Left cardiac atrium (tissue), 4 donors: ENCODE measurements around the gene ZFPM1. TPM values are rescaled to one million over a fixed set of nuclear protein-coding genes. Genes with fewer than 3 reads are reported as not detected.
A peak's percentile ranks its signal among the peaks of the same experiment; 100 is the strongest.

ENCODE experiments used
- ATAC-seq, 2 donors: fragments of 200-7000 bp; cut with Tn5 transposase; one replicate each; pipeline ENCODE4 v1.9.1; 2020; ENCODE audit warnings: mild to moderate bottlenecking in 2 of 2, moderate library complexity in 2 of 2
- DNase-seq: peaks from one replicate; pipeline ENCODE4 v3.0.0-alpha.2; 2020
- intact Hi-C, 2 donors: fragments of 100-400 bp; cut with DNase I; formaldehyde crosslinking; loops; one replicate each; pipeline versions ENCODE4 v1.14.1 to v1.15.1; 2022 to 2023
- total RNA-seq, 2 donors: library from RNA; stranded (reverse); fragmentation: NEBNext Ultra II Directional; extraction: Animal tissue kit (Norgen Biotek cat#: 25700); gene quantifications; one replicate each; pipeline ENCODE4 v1.2.1, GENCODE V29; 2021
- donor health status: DM: no; HTN: yes; CAD: no.
- donor health status: DM: no; HTN: yes; CAD: no; lungs with severe emphysema.
- donor health status: DM: yes; HTN: yes; CAD: no.
- donor health status: Dilated cardiomyopathy.

The ZFPM1 gene
- total RNA-seq, 2 donors from 2014 or later, result 7.0 to 11.5 TPM

DNA sequence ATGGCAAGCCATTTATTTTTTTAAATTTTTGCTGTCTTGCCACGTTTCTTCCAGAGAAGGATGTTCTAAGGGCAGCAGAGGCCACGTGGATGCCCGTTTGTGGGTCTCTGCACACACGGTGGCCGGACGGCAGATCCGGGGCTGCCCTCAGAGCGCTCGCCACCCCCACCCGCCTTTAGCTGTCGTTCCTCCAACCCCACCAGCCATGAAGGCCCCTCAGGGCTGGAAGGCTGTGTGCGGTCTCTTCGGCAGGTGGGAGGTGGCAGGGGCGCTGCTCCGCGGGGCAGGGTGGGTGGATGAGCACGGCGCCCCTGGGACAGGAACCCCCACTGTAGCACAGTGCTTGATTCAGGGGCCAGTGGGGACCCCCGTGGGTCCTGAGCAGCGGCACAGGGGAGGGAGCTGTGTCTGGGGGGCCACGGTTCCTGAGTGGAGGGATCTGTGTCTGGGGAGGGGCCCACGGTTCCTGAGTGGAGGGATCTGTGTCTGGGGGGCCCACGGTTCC lies 49.7 kb downstream of the ZFPM1 start:
- DNase-seq (no peak), ATAC-seq (no peak)
- intact Hi-C loops, result no loop called here

DNA sequence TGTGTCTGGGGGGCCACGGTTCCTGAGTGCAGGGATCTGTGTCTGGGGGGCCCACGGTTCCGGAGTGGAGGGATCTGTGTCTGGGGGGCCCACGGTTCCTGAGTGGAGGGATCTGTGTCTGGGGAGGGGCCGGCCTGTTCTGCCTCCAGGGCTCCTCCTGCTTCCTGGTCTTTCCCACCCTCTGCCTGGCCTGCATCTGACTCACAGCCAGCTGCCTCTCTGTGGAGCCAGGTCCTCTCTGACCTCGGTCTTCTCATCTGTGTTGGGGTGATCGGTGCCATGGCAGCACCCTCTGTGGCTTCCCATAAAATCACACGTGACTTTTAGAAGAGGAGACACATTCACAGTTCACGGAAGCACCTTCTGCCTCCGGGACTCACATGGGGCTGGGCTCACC lies 50.3 kb downstream of the ZFPM1 start:
- no peak for ATAC-seq
- intact Hi-C loops, result no loop called here
- DNase-seq, result no peak

- ATAC-seq (no peak), DNase-seq (no peak)
- intact Hi-C loops, result no loop called here
Observed at GRCh38 chr16:88503771-88504488, 50.9 kb downstream of the ZFPM1 start.

- ATAC-seq, result no peak
- intact Hi-C loops, result no loop called here
- DNase-seq, result no peak
Observed at GRCh38 chr16:88504489-88505404, 51.7 kb downstream of the ZFPM1 start.

DNA sequence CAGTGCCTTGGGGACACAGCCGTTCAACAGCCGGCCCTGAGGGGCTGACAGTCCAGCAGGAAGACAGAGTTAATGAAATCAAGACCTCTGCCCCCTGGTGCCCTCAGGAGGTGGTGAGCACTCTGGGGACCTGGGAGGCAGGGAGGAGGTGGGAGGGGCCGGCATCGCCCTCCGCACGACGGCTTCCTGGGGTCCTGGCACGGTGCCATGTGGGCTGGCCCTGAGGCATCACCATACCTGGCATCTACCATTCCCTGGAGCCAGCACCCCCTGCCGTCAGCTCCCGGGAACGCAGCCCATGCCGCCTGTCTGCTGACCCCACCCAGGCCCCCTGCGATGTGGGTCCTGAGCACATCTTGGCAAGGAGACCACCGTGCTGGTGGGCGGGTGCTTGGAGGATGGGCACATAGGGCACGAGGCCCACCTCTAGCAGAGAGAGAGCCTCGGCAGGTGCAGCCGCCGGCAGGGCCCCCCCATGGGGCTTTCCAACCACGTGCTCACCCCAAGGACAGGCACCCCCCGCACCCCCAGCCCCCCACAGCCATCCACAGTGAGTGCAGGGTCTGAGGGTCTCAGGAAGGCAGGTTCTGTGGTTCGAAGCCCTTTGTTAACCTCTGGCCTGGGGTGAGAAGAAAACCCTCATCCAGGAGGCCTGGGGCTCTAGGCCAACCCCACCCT lies 52.5 kb downstream of the ZFPM1 start:
- ATAC-seq (peak in 1 of 2 donors; percentile 43), DNase-seq (peak; percentile 67)
- intact Hi-C loops, result no loop called here

DNA sequence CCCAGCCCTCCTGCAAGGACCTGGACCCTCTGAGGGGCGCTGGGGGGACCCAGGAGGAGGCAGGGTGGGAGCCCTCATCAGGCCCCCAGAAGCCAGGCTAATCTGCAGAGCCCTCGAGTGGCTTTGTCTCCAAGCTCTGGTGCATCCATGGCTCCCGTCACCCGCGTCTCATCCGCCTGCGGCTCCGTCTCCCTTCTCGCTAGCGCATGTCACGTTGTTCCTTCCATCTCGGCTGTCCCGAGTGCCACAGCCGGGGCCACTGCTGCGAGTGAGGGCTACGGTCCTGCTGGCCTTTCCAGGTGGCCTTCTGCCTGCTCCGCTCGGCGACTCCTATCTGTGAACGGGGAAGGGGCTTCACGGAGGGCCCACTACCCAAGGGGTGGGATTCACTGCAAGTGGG lies 53.6 kb downstream of the ZFPM1 start:
- intact Hi-C loops, result no loop called here
- no peak for ATAC-seq
- DNase-seq, result no peak

GRCh38 chr16:88507231-88507743 lies 54.2 kb downstream of the ZFPM1 start:
- no peak for DNase-seq
- no peak for ATAC-seq
- intact Hi-C loops, result no loop called here

DNA sequence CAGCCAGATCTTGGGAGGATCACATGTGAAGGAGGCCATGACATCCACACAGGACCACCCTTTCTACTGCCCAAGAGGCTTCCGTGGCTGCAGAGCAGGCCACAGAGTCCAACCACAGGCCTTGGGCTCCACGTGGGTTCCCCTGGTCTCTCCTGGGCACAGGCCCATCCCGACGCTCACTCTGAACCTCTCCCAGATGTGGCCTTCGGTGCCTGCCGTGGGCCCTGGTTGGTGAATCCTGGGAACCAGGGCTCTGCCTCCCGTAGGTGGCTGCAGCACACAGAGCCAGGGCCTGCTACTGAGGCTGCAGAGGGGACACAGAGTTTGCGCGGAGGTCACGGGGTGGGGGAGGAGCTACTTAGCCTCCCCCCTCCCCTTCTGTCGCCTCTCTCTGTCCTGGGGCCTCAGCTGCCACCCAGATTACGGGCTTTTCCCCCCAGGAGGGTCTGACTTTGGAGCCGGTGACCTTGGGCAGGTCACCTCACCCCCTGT lies 55.3 kb downstream of the ZFPM1 start:
- intact Hi-C loops, result no loop called here
- ATAC-seq, result no peak
- no peak for DNase-seq

GRCh38 chr16:88508868-88509748 lies 56.0 kb downstream of the ZFPM1 start:
- DNase-seq (no peak), ATAC-seq (no peak)
- intact Hi-C loops, result no loop called here

DNA sequence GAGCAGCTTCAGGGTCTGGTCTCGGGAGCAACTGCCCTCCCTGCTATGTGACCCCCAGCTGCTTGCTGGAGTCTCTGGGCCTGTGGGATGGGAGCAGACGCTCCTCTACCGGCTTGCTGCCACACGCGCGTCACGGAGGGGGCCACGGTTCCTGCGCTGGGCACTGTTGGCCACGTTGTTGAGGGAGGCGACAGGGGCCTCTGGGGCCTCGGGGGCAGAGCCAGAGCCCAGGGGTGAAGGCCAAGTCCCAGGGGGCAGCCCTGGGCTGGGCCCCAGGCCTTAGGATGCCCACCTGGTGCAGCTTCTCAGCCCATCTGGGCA lies 56.6 kb downstream of the ZFPM1 start:
- DNase-seq (no peak), ATAC-seq (no peak)
- intact Hi-C loops, result no loop called here

DNA sequence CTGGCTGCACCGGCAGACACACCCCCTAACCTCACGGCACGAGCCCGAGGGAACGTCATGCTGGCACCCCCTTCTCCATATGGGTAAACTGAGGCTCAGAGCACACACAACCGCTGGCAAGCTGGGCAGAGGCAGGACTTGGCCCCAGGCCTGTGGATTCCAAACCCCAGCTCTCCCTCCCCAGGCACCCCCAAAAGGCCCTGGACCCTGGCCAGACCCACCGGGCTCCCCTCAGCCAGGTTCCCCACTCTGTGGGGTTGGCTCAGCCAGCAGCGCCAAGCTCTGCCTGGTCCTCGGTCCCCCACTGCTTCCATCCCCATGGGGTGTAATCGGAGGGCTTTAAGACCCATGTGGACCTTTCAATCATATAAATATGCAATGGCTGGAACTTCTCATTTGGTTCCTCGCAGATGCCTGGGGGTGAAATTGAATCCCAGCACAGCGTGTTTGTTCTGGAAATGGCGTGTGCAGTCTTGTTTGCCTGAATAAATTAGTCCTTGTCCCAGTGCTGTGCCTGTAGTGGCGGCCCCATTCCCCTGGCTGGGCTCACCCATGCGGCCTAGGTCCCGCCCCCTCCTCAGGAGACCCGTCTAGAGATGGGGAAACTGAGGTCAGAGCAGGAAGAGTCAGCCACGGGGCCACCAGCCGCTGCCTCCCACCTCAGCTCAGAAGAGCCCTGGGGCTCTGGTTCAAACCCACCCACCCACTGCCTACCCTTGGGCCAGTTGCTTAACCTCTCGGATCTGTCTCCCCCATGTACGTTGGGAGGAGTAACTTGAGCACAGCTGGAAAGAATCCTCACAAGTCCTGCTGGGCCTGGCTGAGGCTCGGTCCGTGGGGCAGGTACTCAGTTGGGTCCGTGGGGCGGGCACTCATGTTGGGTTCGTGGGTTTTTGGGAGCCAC lies 57.3 kb downstream of the ZFPM1 start:
- ATAC-seq (no peak), DNase-seq (no peak)
- intact Hi-C loops, result no loop called here

GRCh38 chr16:88511060-88511459 lies 58.0 kb downstream of the ZFPM1 start:
- ATAC-seq, result no peak
- intact Hi-C loops, result no loop called here
- no peak for DNase-seq

DNA sequence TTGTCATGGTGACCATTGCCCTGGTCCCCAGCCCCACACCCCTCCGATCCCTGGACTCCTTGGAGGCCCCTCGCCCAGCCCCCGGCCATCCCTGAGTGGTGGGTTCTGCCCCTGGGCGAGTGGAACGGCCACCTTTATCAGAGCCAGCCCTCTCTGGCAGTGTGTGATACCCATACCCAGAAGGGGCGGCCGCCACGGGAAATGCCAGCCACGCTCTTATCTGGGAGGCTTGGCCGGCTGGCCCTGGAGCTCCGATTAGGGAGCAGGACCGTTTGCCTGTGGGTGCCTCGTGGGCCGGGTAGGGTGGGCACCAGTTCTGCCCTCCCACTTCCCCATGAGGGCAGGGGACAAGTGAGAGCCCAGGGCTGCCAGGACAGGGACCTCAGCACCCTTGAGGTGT lies 58.8 kb downstream of the ZFPM1 start:
- DNase-seq (no peak), ATAC-seq (no peak)
- intact Hi-C loops, result no loop called here

GRCh38 chr16:88512728-88513696 lies 59.9 kb downstream of the ZFPM1 start:
- intact Hi-C loops, result no loop called here
- DNase-seq (no peak), ATAC-seq (no peak)

DNA sequence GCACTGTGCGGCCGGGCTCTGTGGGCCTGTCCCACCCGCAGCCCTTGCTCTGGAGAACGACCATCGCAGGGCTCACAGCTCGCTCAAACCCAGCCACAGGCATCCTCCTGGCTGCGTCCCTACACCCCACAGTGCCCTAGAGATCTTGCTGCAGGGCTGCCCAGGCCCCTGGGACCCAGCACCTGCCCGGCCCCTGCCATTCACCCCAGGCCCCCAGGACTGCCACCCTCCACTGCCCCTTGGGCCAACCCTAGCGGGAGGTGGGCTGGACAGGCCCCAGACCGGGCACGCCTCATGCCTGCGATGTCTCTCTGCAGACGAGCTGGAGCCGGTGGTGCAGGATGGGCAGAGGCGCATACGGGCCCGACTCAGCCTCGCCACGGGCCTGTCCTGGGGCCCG lies 61.0 kb downstream of the ZFPM1 start:
- ATAC-seq (no peak), DNase-seq (no peak)
- intact Hi-C loops, result no loop called here

DNA sequence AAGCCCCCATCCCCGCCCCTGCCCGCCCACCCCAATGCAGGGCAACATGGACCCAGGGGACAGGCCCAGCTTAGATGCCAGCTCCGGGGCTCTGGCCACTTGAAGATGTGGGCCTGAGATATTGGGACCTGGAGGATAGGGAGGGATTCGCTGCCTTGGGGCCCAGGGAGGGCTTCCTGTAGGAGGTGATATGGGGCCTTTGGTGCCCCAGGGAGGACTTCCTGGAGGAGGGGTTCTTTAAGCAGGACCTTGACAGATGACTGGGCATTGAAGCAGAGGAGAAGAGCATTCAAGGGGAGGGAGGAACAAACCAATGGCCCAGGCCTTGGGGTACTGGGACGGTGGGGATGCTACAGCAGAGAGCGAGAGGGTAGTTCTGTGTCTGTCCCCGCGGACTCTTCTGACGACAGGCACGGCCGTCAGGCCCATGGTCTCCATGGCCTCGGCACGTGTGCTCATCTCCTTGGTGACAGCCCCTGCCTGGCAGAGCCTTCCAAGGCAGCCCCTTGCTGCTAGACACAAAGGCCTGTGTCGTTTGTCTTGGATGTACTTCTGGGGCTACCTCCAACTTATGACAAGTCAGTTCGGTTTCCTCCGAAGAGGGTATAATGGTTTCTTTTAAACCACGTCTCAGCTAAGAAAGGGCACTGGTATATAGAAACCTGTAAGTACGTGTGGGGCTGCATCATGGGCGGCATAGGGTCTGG lies 61.6 kb downstream of the ZFPM1 start:
- no peak for DNase-seq
- intact Hi-C loops, result no loop called here
- ATAC-seq, result no peak
